CD4-positive, alpha-beta T cell treated with Interleukin-6 for 4 hours (primary cell): Measurements from ENCODE around the gene DUSP7.

Experiments used
- DNase-seq: peaks from one replicate; pipeline ENCODE4 v3.0.0-alpha.2; 2020; ENCODE audit warnings: mixed read lengths

Gene DUSP7

GRCh38 chr3:52023860-52024764 is 32.3 kb downstream of the DUSP7 start:
- no peak for DNase-seq

- no peak for DNase-seq
These were observed 33.1 kb downstream of the DUSP7 start for GRCh38 chr3:52023101-52023770.

- DNase-seq, result no peak
These were observed 33.9 kb downstream of the DUSP7 start for GRCh38 chr3:52022323-52023100.

GRCh38 chr3:52021489-52022268 is 34.7 kb downstream of the DUSP7 start:
- no peak for DNase-seq

GRCh38 chr3:52020796-52021195 is 35.6 kb downstream of the DUSP7 start:
- DNase-seq, result no peak

- no peak for DNase-seq
These were observed 36.9 kb downstream of the DUSP7 start for GRCh38 chr3:52019352-52020080.

- DNase-seq, result no peak
These were observed 37.9 kb downstream of the DUSP7 start for GRCh38 chr3:52018319-52019000.

- no peak for DNase-seq
These were observed 38.8 kb downstream of the DUSP7 start for GRCh38 chr3:52017586-52017985.

- DNase-seq, result no peak
These were observed 40.7 kb downstream of the DUSP7 start for GRCh38 chr3:52015438-52016228.

- DNase-seq, result no peak
These were observed 41.8 kb downstream of the DUSP7 start for GRCh38 chr3:52014613-52015012.

GRCh38 chr3:52013802-52014598 is 42.4 kb downstream of the DUSP7 start:
- DNase-seq, result no peak

- DNase-seq, result no peak
These were observed 43.7 kb downstream of the DUSP7 start for GRCh38 chr3:52012699-52013098.

- no peak for DNase-seq
These were observed 45.9 kb downstream of the DUSP7 start for GRCh38 chr3:52010431-52010830.

- no peak for DNase-seq
These were observed 49.1 kb downstream of the DUSP7 start for GRCh38 chr3:52007291-52007690.

- no peak for DNase-seq
These were observed 49.6 kb downstream of the DUSP7 start for GRCh38 chr3:52006820-52007133.

- no peak for DNase-seq
These were observed 50.2 kb downstream of the DUSP7 start for GRCh38 chr3:52006017-52006819.

- no peak for DNase-seq
These were observed 50.8 kb downstream of the DUSP7 start for GRCh38 chr3:52005571-52005986.

GRCh38 chr3:52004906-52005395 is 51.4 kb downstream of the DUSP7 start:
- no peak for DNase-seq
